GM23248 (cell line): ENCODE results near the gene MLLT11. TPM values are rescaled to one million over a fixed set of nuclear protein-coding genes. Genes with fewer than 3 reads are reported as not detected.

Experiments used
- DNase-seq: peaks from one replicate; pipeline ENCODE4 v3.0.0-alpha.2; 2015
- H2AFZ ChIP-seq: fragments of 200-600 bp; sonication (generic); 2 replicates; pipeline ENCODE4 v1.6.1; 2016; ENCODE audit warnings: antibody characterized with exemption
- H3F3A ChIP-seq: fragments of 200-600 bp; sonication (generic); 2 replicates; pipeline ENCODE4 v1.6.1; 2016; ENCODE audit warnings: mild to moderate bottlenecking, antibody characterized with exemption, mixed run types; ENCODE audit not compliant: insufficient read depth
- H3K27ac ChIP-seq: fragments of 200-600 bp; sonication (generic); 2 replicates; pipeline ENCODE4 v1.5.1; 2016; ENCODE audit warnings: mild to moderate bottlenecking
- H3K27me3 ChIP-seq: fragments of 200-600 bp; sonication (generic); replicated peaks from 2 replicates; pipeline ENCODE4 v1.6.1; 2016; ENCODE audit warnings: mild to moderate bottlenecking; ENCODE audit not compliant: insufficient read depth
- H3K36me3 ChIP-seq: fragments of 200-600 bp; sonication (generic); 2 replicates; pipeline ENCODE4 v1.6.1; 2016; ENCODE audit warnings: low read depth, mild to moderate bottlenecking
- H3K4me1 ChIP-seq: fragments of 200-600 bp; sonication (generic); 2 replicates; pipeline ENCODE4 v1.6.1; 2016; ENCODE audit warnings: mild to moderate bottlenecking; ENCODE audit not compliant: insufficient read depth
- H3K4me2 ChIP-seq: fragments of 200-600 bp; sonication (generic); one replicate; pipeline ENCODE4 v1.6.1; 2016; ENCODE audit warnings: mild to moderate bottlenecking; ENCODE audit not compliant: unreplicated experiment
- H3K4me3 ChIP-seq: fragments of 200-600 bp; sonication (generic); 2 replicates; pipeline ENCODE4 v1.5.1; 2016; ENCODE audit warnings: mild to moderate bottlenecking
- H3K79me2 ChIP-seq: fragments of 200-600 bp; sonication (generic); 2 replicates; pipeline ENCODE4 v1.6.1; 2016; ENCODE audit warnings: mild to moderate bottlenecking; ENCODE audit not compliant: insufficient read depth
- H3K9ac ChIP-seq: fragments of 200-600 bp; sonication (generic); 2 replicates; pipeline ENCODE4 v1.6.1; 2016; ENCODE audit warnings: mild to moderate bottlenecking
- H3K9me2 ChIP-seq: fragments of 200-600 bp; sonication (generic); 2 replicates; pipeline ENCODE4 v1.6.1; 2016; ENCODE audit warnings: mixed run types, mild to moderate bottlenecking, moderate library complexity; ENCODE audit not compliant: insufficient read depth
- H3K9me3 ChIP-seq: fragments of 200-600 bp; sonication (generic); one replicate; pipeline ENCODE4 v1.6.1; 2017; ENCODE audit warnings: low read depth
- H4K20me1 ChIP-seq: fragments of 200-600 bp; sonication (generic); 2 replicates; pipeline ENCODE4 v1.6.0; 2016; ENCODE audit not compliant: insufficient read depth
- EZH2 ChIP-seq: fragments of 200-600 bp; sonication (generic); IDR thresholded peaks from 2 replicates; pipeline ENCODE4 v1.6.1; 2018; ENCODE audit warnings: antibody characterized with exemption, mild to moderate bottlenecking; ENCODE audit not compliant: insufficient read depth, poor library complexity, severe bottlenecking
- EZH2phosphoT487 ChIP-seq: fragments of 200-600 bp; sonication (generic); IDR thresholded peaks from 2 replicates; pipeline ENCODE4 v1.6.1; 2018; ENCODE audit warnings: antibody characterized with exemption, moderate library complexity, mild to moderate bottlenecking, low read depth; ENCODE audit not compliant: insufficient read depth
- WGBS, 2 experiments: methylation state at CpG; one replicate each; pipeline ENCODE4 v1.1.6; 2015 to 2017; ENCODE audit warnings: low lambda C conversion rate in 2 of 2, low coverage in 1 of 2; ENCODE audit errors: missing lambda C conversion rate in 2 of 2; 5-methylcytosine and 5-hydroxymethylcytosine counted together
- in situ Hi-C: fragments of 300-500 bp; cut with MboI; formaldehyde crosslinking; loops from 2 replicates; pipeline ENCODE4 v1.15.0; 2020
- polyA plus RNA-seq: library from polyadenylated mRNA; unstranded; fragments of >200 nt; fragmentation: Nextera tagmentation; extraction: Ambion mirVana; gene quantifications from 2 replicates; pipeline ENCODE4 v1.2.1, GENCODE V29; 2016
- total RNA-seq: library from RNA; depleted of rRNA; stranded (reverse); fragments of >200 nt; shearing (Covaris generic); gene quantifications from 2 replicates; pipeline ENCODE4 v1.2.3, GENCODE V29; 2014

MLLT11 gene
- total and polyA plus RNA-seq, 2 experiments from 2014 or later, result 3.7 to 7.7 TPM

DNA sequence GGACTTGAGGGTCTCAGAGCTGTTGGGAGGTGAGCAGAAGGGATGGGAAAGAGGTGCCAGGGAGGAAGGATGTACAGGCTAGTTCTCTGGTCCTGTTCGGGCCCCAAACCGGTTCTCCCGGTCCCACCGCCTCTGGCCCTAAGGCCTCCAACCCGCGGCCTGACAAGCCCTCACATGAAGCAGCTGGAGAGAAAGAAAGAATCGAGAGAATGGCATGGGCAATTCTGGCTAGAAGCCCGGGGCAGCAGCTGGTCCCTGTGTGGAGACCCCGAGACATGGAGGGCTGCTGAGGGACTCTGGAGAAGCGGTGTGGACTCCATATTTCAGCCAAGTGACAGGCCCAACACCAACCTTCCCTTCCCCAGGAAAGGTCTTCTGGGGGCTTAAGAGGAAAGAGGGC, 1.5 kb upstream of the MLLT11 start:
- in situ Hi-C loops, result no loop called here
- H3K4me2 ChIP-seq, result peak overlapping the region; percentile 97
- H4K20me1 ChIP-seq, result peaks cover 4% of the 10 kb centered on the region; the same call in 1 of the 2 replicates
- H3F3A ChIP-seq, result peaks cover 32% of the 10 kb centered on the region
- H3K4me1 ChIP-seq, result peaks cover 46% of the 10 kb centered on the region
- DNase-seq, result peak; percentile 52
- peak overlapping the region; percentile 92 for H3K9ac ChIP-seq
- H3K27ac ChIP-seq, result peak overlapping the region; percentile 74
- 0 to 1% methylated on average over 10 of the region's 10 CpGs for WGBS, 2 experiments
- H3K9me3 ChIP-seq, result no peaks in the 10 kb centered on the region
- no peaks in the 10 kb centered on the region for H3K9me2 ChIP-seq
- TF ChIP-seq EZH2, result no peak
- H3K27me3 ChIP-seq, result no peaks in the 10 kb centered on the region
- peaks cover 92% of the 10 kb centered on the region for H3K79me2 ChIP-seq
- peaks cover 23% of the 10 kb centered on the region for H3K36me3 ChIP-seq
- 0 out of 2 replicates have a peak overlapping the region, but pooled peaks have one; percentile 91 for H2AFZ ChIP-seq
- peak overlapping the region; percentile 90 for H3K4me3 ChIP-seq

DNA sequence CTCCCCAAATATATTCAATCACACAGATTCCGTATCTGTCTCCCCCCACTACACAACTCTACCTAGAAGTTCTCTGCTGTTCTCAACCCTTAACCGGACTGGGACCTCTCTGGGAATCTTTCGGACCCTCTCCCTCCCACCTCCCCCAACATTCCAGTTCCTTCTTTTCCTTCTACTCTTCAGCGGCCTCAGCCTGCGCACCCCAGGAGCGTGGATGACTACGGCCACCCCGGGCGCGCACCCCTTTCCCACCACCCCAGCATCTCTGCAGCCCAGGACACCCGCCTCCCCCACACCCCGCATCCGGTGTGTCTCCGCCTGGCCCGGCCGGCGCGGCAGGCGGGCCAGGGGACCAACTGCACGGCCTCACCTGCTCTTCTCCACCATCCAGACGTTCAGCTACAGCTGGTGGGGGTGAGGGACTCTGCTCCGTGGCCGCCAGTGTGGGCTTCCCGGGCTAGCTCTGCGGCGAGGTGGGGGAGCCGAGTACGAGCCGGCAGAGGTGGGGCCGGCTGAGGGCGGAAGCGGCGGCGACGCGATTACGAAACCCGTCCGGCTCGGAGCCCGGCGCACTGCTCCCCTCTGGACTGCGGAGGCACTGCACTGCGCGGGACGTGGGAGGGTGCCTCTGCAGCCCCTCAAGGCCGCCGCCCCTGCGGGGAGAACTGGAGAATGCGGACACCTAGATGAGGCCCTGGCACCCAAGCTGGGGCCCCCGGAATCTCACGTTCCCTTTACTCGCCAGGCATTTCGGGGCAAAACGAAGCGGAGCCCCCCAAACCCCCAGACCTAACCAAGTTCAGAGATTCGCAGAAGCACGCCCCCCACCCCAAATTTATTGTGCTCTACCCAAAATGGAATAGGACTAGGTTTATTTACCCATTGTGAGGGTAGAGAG, 839 bp upstream of the MLLT11 start, which contains the start of gene CDC42SE1:
TSS of gene CDC42SE1 (minus strand) at position 514 of the 898 bp plus-strand sequence. CDS start 3,892 bp downstream, outside the sequence.
- Histone ChIP-seq H3K9me2 (no peaks in the 10 kb centered on the region), H2AFZ (peak within 1 kb of the TSS; percentile 91), H3F3A (peaks cover 29% of the 10 kb centered on the region), H3K79me2 (peaks cover 91% of the 10 kb centered on the region), H3K9ac (peak within 1 kb of the TSS; percentile 92), H3K27ac (peak within 1 kb of the TSS; percentile 74), H3K4me1 (peaks cover 46% of the 10 kb centered on the region), H3K36me3 (peaks cover 16% of the 10 kb centered on the region), H3K9me3 (no peaks in the 10 kb centered on the region), H3K27me3 (no peaks in the 10 kb centered on the region), H3K4me3 (peak within 1 kb of the TSS; percentile 90), H4K20me1 (peaks cover 4% of the 10 kb centered on the region; the same call in 1 of the 2 replicates), H3K4me2 (peak within 1 kb of the TSS; percentile 97)
- TF ChIP-seq EZH2phosphoT487 (no peak), EZH2 (no peak)
- 0% methylated on average over 39 to 47 of the region's 58 CpGs for WGBS, 2 experiments
- peak; percentile 94 for DNase-seq
- in situ Hi-C loops, result no loop called here

DNA sequence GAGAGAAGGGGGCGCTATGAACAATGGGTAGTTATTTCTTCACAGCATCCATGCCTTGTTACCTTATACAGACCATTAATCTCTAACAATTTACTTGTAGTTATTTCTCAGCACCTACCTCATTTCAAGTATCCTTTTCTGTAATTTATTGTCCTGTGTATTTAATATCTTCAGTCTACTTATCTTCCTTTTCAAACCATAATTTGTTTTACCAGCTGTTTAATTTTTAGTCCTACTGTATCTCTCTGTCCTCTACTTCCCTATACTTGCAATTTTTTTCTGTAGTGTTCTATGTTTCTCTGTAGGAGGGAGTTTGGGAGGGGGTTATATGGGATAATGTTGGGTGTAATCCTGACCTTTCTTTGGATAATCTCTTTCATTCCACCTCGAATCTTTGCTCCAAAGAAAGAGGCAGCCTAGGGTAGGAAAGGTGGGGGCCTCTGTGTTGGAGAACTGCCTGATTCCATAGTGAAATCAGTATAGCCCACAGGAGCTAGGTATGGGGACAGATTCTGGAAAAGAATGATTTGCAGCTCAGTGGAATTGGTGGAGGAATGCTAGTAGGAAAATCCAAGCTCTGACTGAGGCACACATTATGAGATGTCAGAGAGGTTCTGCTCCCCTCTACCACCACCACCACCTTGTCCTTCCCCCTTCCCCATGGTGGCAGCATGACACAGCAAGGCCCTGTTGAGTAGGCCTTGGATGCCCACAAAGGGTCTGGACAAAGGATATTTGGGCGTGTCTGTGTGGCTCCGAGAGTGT, 642 bp downstream of the MLLT11 start:
- H2AFZ ChIP-seq, result peak overlapping the region; percentile 91
- 73 to 75% methylated on average over 4 of the region's 4 CpGs for WGBS, 2 experiments
- 0 out of 2 replicates have a peak, but pooled peaks cover 2% of the 10 kb centered on the region for H3K36me3 ChIP-seq
- TF ChIP-seq EZH2, result no peak
- TF ChIP-seq EZH2phosphoT487, result no peak
- H3K4me1 ChIP-seq, result peaks cover 43% of the 10 kb centered on the region
- no peak for DNase-seq
- H3K79me2 ChIP-seq, result peaks cover 91% of the 10 kb centered on the region
- peaks cover 4% of the 10 kb centered on the region; the same call in 1 of the 2 replicates for H4K20me1 ChIP-seq
- H3F3A ChIP-seq, result peaks cover 16% of the 10 kb centered on the region
- peak overlapping the region; percentile 92 for H3K9ac ChIP-seq
- peak overlapping the region; percentile 74 for H3K27ac ChIP-seq
- no peaks in the 10 kb centered on the region for H3K9me2 ChIP-seq
- in situ Hi-C loops, result no loop called here
- H3K4me2 ChIP-seq, result peak overlapping the region; percentile 97
- H3K9me3 ChIP-seq, result no peaks in the 10 kb centered on the region
- peak overlapping the region; percentile 90 for H3K4me3 ChIP-seq
- no peaks in the 10 kb centered on the region for H3K27me3 ChIP-seq

DNA sequence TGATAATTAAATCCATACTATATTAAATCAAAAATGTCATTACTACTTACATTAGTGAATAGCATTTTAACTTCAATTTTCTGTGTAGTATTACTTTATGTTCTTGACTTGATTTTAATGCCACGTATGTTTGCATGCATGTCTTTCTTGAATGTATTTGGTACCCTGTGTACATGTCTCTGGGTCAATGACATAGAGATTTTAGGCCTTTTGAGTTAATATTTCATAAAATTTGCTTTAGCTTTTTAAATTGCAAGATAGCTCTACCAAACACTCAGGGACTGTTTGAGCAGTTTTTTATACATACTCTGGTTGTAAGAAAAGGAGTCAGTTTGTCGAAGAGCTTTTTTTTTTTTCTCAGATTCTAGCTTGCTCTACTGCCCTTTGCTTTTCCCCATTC, 1.5 kb downstream of the MLLT11 start:
- Histone ChIP-seq H3K4me2 (no peak overlapping the region), H3K36me3 (no peaks in the 10 kb centered on the region), H3K4me3 (no peak overlapping the region), H3K9me3 (no peaks in the 10 kb centered on the region), H3K79me2 (peaks cover 89% of the 10 kb centered on the region), H3K9ac (no peak overlapping the region), H2AFZ (no peak overlapping the region), H3F3A (peaks cover 16% of the 10 kb centered on the region), H3K27ac (peak overlapping the region; percentile 100; the same call in 1 of the 2 replicates), H3K9me2 (no peaks in the 10 kb centered on the region), H3K27me3 (no peaks in the 10 kb centered on the region), H3K4me1 (peaks cover 34% of the 10 kb centered on the region), H4K20me1 (0 out of 2 replicates have a peak, but pooled peaks cover 3% of the 10 kb centered on the region)
- in situ Hi-C loops, result no loop called here
- DNase-seq, result no peak
- WGBS, 2 experiments, result 94 to 100% methylated on average over 2 of the region's 2 CpGs
- TF ChIP-seq EZH2 (no peak), EZH2phosphoT487 (no peak)
